AG09309 (cell line): ENCODE data around the gene SLC26A11.

Experiments
- DNase-seq: peaks from one replicate; pipeline ENCODE4 v3.0.0-alpha.2; 2010; ENCODE audit warnings: low read depth
- H3K4me3 ChIP-seq: 2 replicates; pipeline ENCODE4 v1.5.1; 2011; ENCODE audit warnings: mild to moderate bottlenecking, low read depth, low read length, moderate library complexity; ENCODE audit not compliant: control insufficient read depth
- TF ChIP-seq, protein P1 (sequence below): IDR thresholded peaks from 2 replicates; pipeline ENCODE4 v1.5.1; 2011; ENCODE audit warnings: mild to moderate bottlenecking, low read depth, low read length, inconsistent platforms; ENCODE audit not compliant: insufficient read depth, control insufficient read depth; ENCODE audit errors: missing control alignments

Gene SLC26A11

GRCh38 chr17:80260791-80261158, 40.5 kb downstream of the SLC26A11 start, which contains the start of gene RNF213:
RNF213 (plus strand) TSS chr17:80260852; CDS start chr17:80263682, 2,830 bp downstream.
- peak within 1 kb of the TSS; percentile 89 for H3K4me3 ChIP-seq
- TF ChIP-seq, protein P1, sequence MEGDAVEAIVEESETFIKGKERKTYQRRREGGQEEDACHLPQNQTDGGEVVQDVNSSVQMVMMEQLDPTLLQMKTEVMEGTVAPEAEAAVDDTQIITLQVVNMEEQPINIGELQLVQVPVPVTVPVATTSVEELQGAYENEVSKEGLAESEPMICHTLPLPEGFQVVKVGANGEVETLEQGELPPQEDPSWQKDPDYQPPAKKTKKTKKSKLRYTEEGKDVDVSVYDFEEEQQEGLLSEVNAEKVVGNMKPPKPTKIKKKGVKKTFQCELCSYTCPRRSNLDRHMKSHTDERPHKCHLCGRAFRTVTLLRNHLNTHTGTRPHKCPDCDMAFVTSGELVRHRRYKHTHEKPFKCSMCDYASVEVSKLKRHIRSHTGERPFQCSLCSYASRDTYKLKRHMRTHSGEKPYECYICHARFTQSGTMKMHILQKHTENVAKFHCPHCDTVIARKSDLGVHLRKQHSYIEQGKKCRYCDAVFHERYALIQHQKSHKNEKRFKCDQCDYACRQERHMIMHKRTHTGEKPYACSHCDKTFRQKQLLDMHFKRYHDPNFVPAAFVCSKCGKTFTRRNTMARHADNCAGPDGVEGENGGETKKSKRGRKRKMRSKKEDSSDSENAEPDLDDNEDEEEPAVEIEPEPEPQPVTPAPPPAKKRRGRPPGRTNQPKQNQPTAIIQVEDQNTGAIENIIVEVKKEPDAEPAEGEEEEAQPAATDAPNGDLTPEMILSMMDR, result no peak
- no peak for DNase-seq

GRCh38 chr17:80261159-80261894, 41.1 kb downstream of the SLC26A11 start:
- peak overlapping the region; percentile 89 for H3K4me3 ChIP-seq
- TF ChIP-seq, protein P1, result no peak
- no peak for DNase-seq

- TF ChIP-seq, protein P1, result no peak
- DNase-seq, result no peak
These were observed 41.7 kb downstream of the SLC26A11 start for GRCh38 chr17:80261895-80262279.

DNA sequence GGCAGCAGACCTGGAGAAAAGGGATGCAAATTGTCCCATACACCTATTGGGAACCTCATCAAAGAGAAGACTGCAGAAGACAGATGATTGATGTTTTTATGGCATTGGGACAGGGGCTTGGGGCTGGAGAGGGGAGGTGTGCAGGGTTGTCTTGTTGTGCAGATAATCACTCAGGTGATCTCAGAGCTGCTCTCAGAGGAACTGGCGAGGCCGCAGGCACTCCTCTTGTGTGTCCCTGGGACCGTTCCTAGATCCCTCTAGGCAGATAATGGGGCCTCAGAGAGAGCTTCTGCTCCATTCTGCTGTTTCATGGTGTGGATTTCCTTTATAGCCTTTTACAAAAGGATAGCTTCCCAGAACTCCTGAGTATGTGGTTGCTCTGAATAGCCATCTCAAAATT, 42.1 kb downstream of the SLC26A11 start:
- H3K4me3 ChIP-seq, result peak overlapping the region; percentile 89
- DNase-seq, result no peak
- TF ChIP-seq, protein P1, result no peak

More at GRCh38 chr17:80261895-80262279, 41.7 kb downstream of the SLC26A11 start:
- H3K4me3 ChIP-seq, result peak overlapping the region; percentile 89

GRCh38 chr17:80262775-80263244, 42.6 kb downstream of the SLC26A11 start:
- DNase-seq, result no peak
- TF ChIP-seq, protein P1, result no peak
- H3K4me3 ChIP-seq, result no peak overlapping the region; the same call in 1 of the 2 replicates

GRCh38 chr17:80263253-80264204, 43.3 kb downstream of the SLC26A11 start:
- H3K4me3 ChIP-seq, result peak overlapping the region; percentile 2; the same call in 1 of the 2 replicates
- TF ChIP-seq, protein P1, result peak; percentile 7
- peak; percentile 42 for DNase-seq
